ENCODE measurements around the gene ARHGAP6. TPM values are rescaled to one million over a fixed set of nuclear protein-coding genes. Genes with fewer than 3 reads are reported as not detected.

ARHGAP6 gene
- total and polyA plus RNA-seq, 2 of the 13 experiments (the other 11 are each of a cell fraction or from before 2014, with no cell fraction given) = 0.11 TPM; not detected in 1

GRCh38 chrX:11321986-11322385 is 343.7 kb downstream of the ARHGAP6 start (continued):
- TF ChIP-seq NR0B2 (CRISPR knock-in tag; IDR thresholded peaks at IDR 0.05) (no peak), CREBL2 (CRISPR knock-in tag; IDR thresholded peaks at IDR 0.05; ENCODE audit: borderline replicate concordance) (no peak), GTF2F1 (IDR thresholded peaks at IDR 0.05; ENCODE audit: low read length) (no peak), GPN1 (CRISPR knock-in tag; IDR thresholded peaks at IDR 0.05; ENCODE audit: borderline replicate concordance) (no peak), SNAPC5 (CRISPR knock-in tag; IDR thresholded peaks at IDR 0.05; ENCODE audit: borderline replicate concordance) (no peak), ZBTB3 (CRISPR knock-in tag; IDR thresholded peaks at IDR 0.05; ENCODE audit: borderline replicate concordance, low read depth) (no peak)

GRCh38 chrX:11319806-11320520 is 345.8 kb downstream of the ARHGAP6 start:
- H3K9me3 ChIP-seq (ENCODE audit: low read length) = no peaks in the 10 kb centered on the region
- no peak for TF ChIP-seq ZC3H4 (CRISPR knock-in tag; IDR thresholded peaks at IDR 0.05; ENCODE audit: borderline replicate concordance)
- TF ChIP-seq ZNF7 (CRISPR knock-in tag; IDR thresholded peaks at IDR 0.05) = no peak
- TF ChIP-seq ZNF432 (CRISPR knock-in tag; IDR thresholded peaks at IDR 0.05; ENCODE audit: borderline replicate concordance) = no peak
- no peak for TF ChIP-seq ZNF138 (CRISPR knock-in tag; IDR thresholded peaks at IDR 0.05; ENCODE audit: low read depth)
- TF ChIP-seq STAG1 (CRISPR knock-in tag; IDR thresholded peaks at IDR 0.05) = no peak
- no peak for TF ChIP-seq CAMTA2 (CRISPR knock-in tag; IDR thresholded peaks at IDR 0.05; ENCODE audit: borderline replicate concordance)
- no peak for TF ChIP-seq ZNF235 (CRISPR knock-in tag; IDR thresholded peaks at IDR 0.05; ENCODE audit: borderline replicate concordance)
- no peak for TF ChIP-seq ZNF772 (CRISPR knock-in tag; IDR thresholded peaks at IDR 0.05)
- no peak for TF ChIP-seq DPF2 (CRISPR knock-in tag; IDR thresholded peaks at IDR 0.05; ENCODE audit: borderline replicate concordance, low read depth)
- TF ChIP-seq ZNF839 (CRISPR knock-in tag; IDR thresholded peaks at IDR 0.05; ENCODE audit: borderline replicate concordance) = no peak
- no peak for TF ChIP-seq SOX6 (IDR thresholded peaks at IDR 0.05)
- no peak for TF ChIP-seq SOX6 (CRISPR knock-in tag; IDR thresholded peaks at IDR 0.05)
- TF ChIP-seq KDM5A (IDR thresholded peaks at IDR 0.05; ENCODE audit: borderline replicate concordance, low read length) = no peak
- no peak for TF ChIP-seq NFRKB (IDR thresholded peaks at IDR 0.05)
- TF ChIP-seq YEATS2 (CRISPR knock-in tag; IDR thresholded peaks at IDR 0.05; ENCODE audit: borderline replicate concordance) = no peak
- no peak for TF ChIP-seq MYPOP (CRISPR knock-in tag; IDR thresholded peaks at IDR 0.05)

More at GRCh38 chrX:11319806-11320520, 345.8 kb downstream of the ARHGAP6 start:
- in situ Hi-C loops (cut with HindIII; ENCODE audit: extremely low pct_ligation_motif_present, low pct_unique_long_range_greater_than_20kb) (no loop called here), intact Hi-C loops (cut with micrococcal nuclease; ENCODE audit: unreplicated experiment) (no loop called here)
- CTCF ChIA-PET (ENCODE audit: low intra/inter-chr PET ratio, low total read pairs) = no interaction called here
- Histone ChIP-seq H4K20me1 (ENCODE audit: insufficient read depth, low read length) (no peaks in the 10 kb centered on the region), H3K27me3 (ENCODE audit: control insufficient read depth in 1 of 2, insufficient read depth in 2 of 2, low read length in 2 of 2) (no peaks in the 10 kb centered on the region), H3K36me3 (replicated peaks in 1 of 2; ENCODE audit: control insufficient read depth in 1 of 2, insufficient read depth in 2 of 2, low read length in 2 of 2) (no peaks in the 10 kb centered on the region), H3K27ac (ENCODE audit: extremely low read length, insufficient read depth, low read length) (no peak overlapping the region), H3K4me3 (replicated peaks in 1 of 3; ENCODE audit: insufficient read depth in 1 of 3, low read depth in 2 of 3, low read length in 3 of 3) (no peak overlapping the region), H3K9ac (ENCODE audit: insufficient read depth, low read depth, low read length) (no peak overlapping the region), H3K79me2 (ENCODE audit: insufficient read depth, low read length) (no peaks in the 10 kb centered on the region), H2AFZ (ENCODE audit: low read length) (no peak overlapping the region), H3K4me1 (ENCODE audit: insufficient read depth, low read length) (no peaks in the 10 kb centered on the region), H3K4me2 (ENCODE audit: low read depth, low read length) (no peak overlapping the region)
- ATAC-seq (no peak), DNase-seq (ENCODE audit: low spot score) (no peak), FAIRE-seq (no peak)
- BruUV-seq (replicated peaks) = no TSS peak
- 23% methylated on average over 7 of the region's 7 CpGs for WGBS (ENCODE audit: low lambda C conversion rate)
- POLR2A ChIA-PET = no interaction called here

Data from HepG2 (cell line).